Adrenal gland (tissue), 5 donors: ENCODE results near the gene SAPCD1.

ENCODE experiments used
- POLR2A ChIP-seq, 2 donors: fragments of 450-650 bp; IDR thresholded peaks; one replicate each; pipeline ENCODE4 v1.6.1; 2017; ENCODE audit warnings: antibody characterized with exemption in 2 of 2, mild to moderate bottlenecking in 2 of 2, moderate library complexity in 1 of 2
- TF ChIP-seq, protein P1 (sequence below), 6 experiments: fragments of 450-650 bp in 4 of 6; fragments of 200-600 bp in 2 of 6; sonication (generic) in 1 of 6; IDR thresholded peaks; 1 replicate in 5 of 6; 2 replicates in 1 of 6; pipeline versions ENCODE4 v1.5.1 to v1.8.0; 2016 to 2021; ENCODE audit warnings: antibody characterized with exemption in 6 of 6, mild to moderate bottlenecking in 2 of 6, moderate library complexity in 1 of 6
- donor health status: DM: no; HTN: no; CAD: no.

- TF ChIP-seq POLR2A (IDR thresholded peaks at IDR 0.05) = no peak
- TF ChIP-seq, protein P1, sequence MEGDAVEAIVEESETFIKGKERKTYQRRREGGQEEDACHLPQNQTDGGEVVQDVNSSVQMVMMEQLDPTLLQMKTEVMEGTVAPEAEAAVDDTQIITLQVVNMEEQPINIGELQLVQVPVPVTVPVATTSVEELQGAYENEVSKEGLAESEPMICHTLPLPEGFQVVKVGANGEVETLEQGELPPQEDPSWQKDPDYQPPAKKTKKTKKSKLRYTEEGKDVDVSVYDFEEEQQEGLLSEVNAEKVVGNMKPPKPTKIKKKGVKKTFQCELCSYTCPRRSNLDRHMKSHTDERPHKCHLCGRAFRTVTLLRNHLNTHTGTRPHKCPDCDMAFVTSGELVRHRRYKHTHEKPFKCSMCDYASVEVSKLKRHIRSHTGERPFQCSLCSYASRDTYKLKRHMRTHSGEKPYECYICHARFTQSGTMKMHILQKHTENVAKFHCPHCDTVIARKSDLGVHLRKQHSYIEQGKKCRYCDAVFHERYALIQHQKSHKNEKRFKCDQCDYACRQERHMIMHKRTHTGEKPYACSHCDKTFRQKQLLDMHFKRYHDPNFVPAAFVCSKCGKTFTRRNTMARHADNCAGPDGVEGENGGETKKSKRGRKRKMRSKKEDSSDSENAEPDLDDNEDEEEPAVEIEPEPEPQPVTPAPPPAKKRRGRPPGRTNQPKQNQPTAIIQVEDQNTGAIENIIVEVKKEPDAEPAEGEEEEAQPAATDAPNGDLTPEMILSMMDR (IDR thresholded peaks at IDR 0.05) = no peak
Observed at GRCh38 chr6:31718265-31718664, 44.2 kb upstream of the SAPCD1 start.
